Suprapubic skin (tissue), 4 donors: ENCODE measurements around the gene SLX9. TPM values are rescaled to one million over a fixed set of nuclear protein-coding genes. Genes with fewer than 3 reads are reported as not detected.
A peak's percentile ranks its signal among the peaks of the same experiment; 100 is the strongest.

Source experiments
- DNase-seq, 2 donors: peaks; one replicate each; pipeline ENCODE4 v3.0.0-alpha.2; 2019; ENCODE audit warnings: low spot score in 2 of 2
- H3K27ac ChIP-seq: fragments of 200-600 bp; sonication (generic); one replicate; pipeline ENCODE4 v1.5.1; 2019
- H3K27me3 ChIP-seq: fragments of 200-600 bp; sonication (generic); one replicate; pipeline ENCODE4 v1.5.1; 2019
- H3K36me3 ChIP-seq: fragments of 200-600 bp; sonication (generic); one replicate; pipeline ENCODE4 v1.5.1; 2019
- H3K4me1 ChIP-seq: fragments of 200-600 bp; sonication (generic); one replicate; pipeline ENCODE4 v1.5.1; 2019
- H3K4me3 ChIP-seq: fragments of 200-600 bp; sonication (generic); one replicate; pipeline ENCODE4 v1.5.1; 2019; ENCODE audit warnings: mild to moderate bottlenecking
- H3K9me3 ChIP-seq: fragments of 200-600 bp; sonication (generic); one replicate; pipeline ENCODE4 v1.5.1; 2019
- CTCF ChIP-seq, 2 donors: fragments of 200-600 bp in 1 of 2; fragments of 450-650 bp in 1 of 2; sonication (generic) in 1 of 2; IDR thresholded peaks; one replicate each; pipeline ENCODE4 v1.5.1; 2016 to 2019; ENCODE audit warnings: antibody characterized with exemption in 2 of 2, mild to moderate bottlenecking in 1 of 2, moderate library complexity in 1 of 2
- EP300 ChIP-seq: sonication (generic); formaldehyde crosslinking; IDR thresholded peaks from one replicate; pipeline ENCODE4 v1.6.1; 2017; ENCODE audit warnings: antibody characterized with exemption
- POLR2A ChIP-seq, 2 donors: fragments of 450-650 bp; IDR thresholded peaks; one replicate each; pipeline ENCODE4 v1.6.1; 2017; ENCODE audit warnings: antibody characterized with exemption in 2 of 2, mild to moderate bottlenecking in 2 of 2, moderate library complexity in 2 of 2
- POLR2AphosphoS5 ChIP-seq, 3 donors: sonication (generic); formaldehyde crosslinking; IDR thresholded peaks; one replicate each; pipeline ENCODE4 v1.6.1; 2017; ENCODE audit warnings: antibody characterized with exemption in 3 of 3
- WGBS: methylation state at CpG from one replicate; pipeline ENCODE4 v1.1.5; 2018; 5-methylcytosine and 5-hydroxymethylcytosine counted together
- total RNA-seq, 4 donors: library from RNA; depleted of rRNA; stranded (reverse); fragments of >200 nt; gene quantifications; one replicate each; pipeline ENCODE4 v1.1.0, GENCODE V29; 2016

The SLX9 gene
- total RNA-seq, 4 donors from 2014 or later: 13.4 to 16.9 (median 14.4) TPM

GRCh38 chr21:45013260-45013841, 73.5 kb downstream of the SLX9 start:
- TF ChIP-seq CTCF (IDR thresholded peaks at IDR 0.05) (no peak), EP300 (no peak), POLR2AphosphoS5 (IDR thresholded peaks at IDR 0.05) (no peak), POLR2A (IDR thresholded peaks at IDR 0.05) (no peak)
- Histone ChIP-seq H3K4me1 (peaks cover 28% of the 10 kb centered on the region), H3K4me3 (no peak overlapping the region), H3K36me3 (no peaks in the 10 kb centered on the region), H3K27ac (no peak overlapping the region), H3K27me3 (no peaks in the 10 kb centered on the region), H3K9me3 (no peaks in the 10 kb centered on the region)
- peak; percentile 62 to 74 for DNase-seq
- WGBS: 90% methylated on average over 14 of the region's 19 CpGs

GRCh38 chr21:45014747-45015468, 75.1 kb downstream of the SLX9 start:
- Histone ChIP-seq H3K9me3 (no peaks in the 10 kb centered on the region), H3K4me3 (no peak overlapping the region), H3K36me3 (no peaks in the 10 kb centered on the region), H3K27ac (no peak overlapping the region), H3K4me1 (peaks cover 40% of the 10 kb centered on the region), H3K27me3 (no peaks in the 10 kb centered on the region)
- no peak for TF ChIP-seq EP300
- DNase-seq: peak in 1 of 2 donors; percentile 52
- 95% methylated on average over 14 of the region's 14 CpGs for WGBS

- H3K36me3 ChIP-seq: no peaks in the 10 kb centered on the region
- peaks cover 40% of the 10 kb centered on the region for H3K4me1 ChIP-seq
- H3K9me3 ChIP-seq: no peaks in the 10 kb centered on the region
- H3K27ac ChIP-seq: no peak overlapping the region
- peak; percentile 55 for DNase-seq
- WGBS: 93% methylated on average over 11 of the region's 11 CpGs
- TF ChIP-seq POLR2A (IDR thresholded peaks at IDR 0.05) (no peak), CTCF (IDR thresholded peaks at IDR 0.05) (no peak), POLR2AphosphoS5 (IDR thresholded peaks at IDR 0.05) (no peak), EP300 (no peak)
- no peak overlapping the region for H3K4me3 ChIP-seq
- no peaks in the 10 kb centered on the region for H3K27me3 ChIP-seq
These were observed 75.6 kb downstream of the SLX9 start for GRCh38 chr21:45015469-45015860.

GRCh38 chr21:45016031-45016405, 76.2 kb downstream of the SLX9 start:
- Histone ChIP-seq H3K27ac (no peak overlapping the region), H3K9me3 (no peaks in the 10 kb centered on the region), H3K4me3 (no peak overlapping the region), H3K4me1 (peaks cover 35% of the 10 kb centered on the region), H3K27me3 (no peaks in the 10 kb centered on the region), H3K36me3 (no peaks in the 10 kb centered on the region)
- peak; percentile 57 to 73 for DNase-seq
- 59% methylated on average over 7 of the region's 7 CpGs for WGBS
- no peak for TF ChIP-seq CTCF (IDR thresholded peaks at IDR 0.05)

GRCh38 chr21:45016406-45017038, 76.7 kb downstream of the SLX9 start:
- no peak overlapping the region for H3K4me3 ChIP-seq
- H3K36me3 ChIP-seq: no peaks in the 10 kb centered on the region
- no peaks in the 10 kb centered on the region for H3K9me3 ChIP-seq
- no peaks in the 10 kb centered on the region for H3K27me3 ChIP-seq
- 73% methylated on average over 15 of the region's 15 CpGs for WGBS
- H3K4me1 ChIP-seq: peaks cover 31% of the 10 kb centered on the region
- no peak overlapping the region for H3K27ac ChIP-seq
- peak; percentile 62 to 71 for DNase-seq
- TF ChIP-seq POLR2AphosphoS5 (IDR thresholded peaks at IDR 0.05) (no peak), EP300 (no peak), POLR2A (IDR thresholded peaks at IDR 0.05) (no peak), CTCF (IDR thresholded peaks at IDR 0.05) (no peak)
